Panc1 (cell line): ENCODE measurements around the gene OTUB1. TPM values are rescaled to one million over a fixed set of nuclear protein-coding genes. Genes with fewer than 3 reads are reported as not detected.

ENCODE experiments used
- total RNA-seq: library from RNA; stranded (reverse); gene quantifications from one replicate; pipeline ENCODE4 v1.2.1, GENCODE V29; 2021; ENCODE audit not compliant: unreplicated experiment

The OTUB1 gene
- total RNA-seq, 1 experiment from 2014 or later, result 118 TPM

Other genes with a start within 250 kb of the OTUB1 start
- 16.1 TPM for gene ZFTA, start 217.7 kb upstream of the OTUB1 start, total RNA-seq
- 59.1 TPM for gene SPINDOC, start 173.0 kb upstream of the OTUB1 start, total RNA-seq
- 41.1 TPM for gene MARK2, start 147.3 kb upstream of the OTUB1 start, total RNA-seq
- gene RCOR2, start 69.3 kb upstream of the OTUB1 start, total RNA-seq, result 10.2 TPM
- 43.2 TPM for gene NAA40, start 47.4 kb upstream of the OTUB1 start, total RNA-seq
- 613 TPM for gene COX8A, start 11.8 kb upstream of the OTUB1 start, total RNA-seq
- 0.51 TPM for gene FLRT1, start 49.5 kb downstream of the OTUB1 start, total RNA-seq
- 16.8 TPM for gene MACROD1, start 179.7 kb downstream of the OTUB1 start, total RNA-seq
- gene STIP1, start 199.7 kb downstream of the OTUB1 start, total RNA-seq, result 344 TPM
- 2.9 TPM for gene FERMT3, start 220.3 kb downstream of the OTUB1 start, total RNA-seq
- gene TRPT1, start 239.7 kb downstream of the OTUB1 start, total RNA-seq, result 66.1 TPM
- gene NUDT22, start 239.8 kb downstream of the OTUB1 start, total RNA-seq, result 98.8 TPM
- 41.0 TPM for gene DNAJC4, start 244.1 kb downstream of the OTUB1 start, total RNA-seq
- 101 TPM for gene VEGFB, start 248.1 kb downstream of the OTUB1 start, total RNA-seq